Activated CD8-positive, alpha-beta memory T cell treated with anti-CD3 and anti-CD28 coated beads for 36 hours (primary cell): ENCODE data around the gene DACT2. TPM values are rescaled to one million over a fixed set of nuclear protein-coding genes. Genes with fewer than 3 reads are reported as not detected.
"Not testable (repeated sequence)": the region's sequence is repeated elsewhere in the genome, so short reads cannot be mapped to it uniquely, and the experiment has no call there.

Source experiments
- CTCF ChIA-PET: fragments of 350-600 bp; sonication (Branson Sonifier 250); formaldehyde crosslinking; loops from one replicate; lab custom pipeline; 2021; ENCODE audit warnings: antibody characterized with exemption; lab: Charles Lee
- POLR2A ChIA-PET: fragments of 350-600 bp; sonication (Branson Sonifier 250); formaldehyde crosslinking; loops from one replicate; lab custom pipeline; 2021; ENCODE audit warnings: antibody characterized with exemption; lab: Charles Lee
- total RNA-seq, 2 experiments: library from RNA; stranded (reverse); gene quantifications; one replicate each; pipeline ENCODE4 v1.2.3, GENCODE V29; 2021

The DACT2 gene
- total RNA-seq, result not detected

- ChIA-PET POLR2A (no interaction called here), CTCF (no interaction called here)
Observed at GRCh38 chr6:168319279-168320111, at the start of gene DACT2. Gene DACT2 (minus strand): TSS chr6:168319777. CDS start chr6:168319633, 144 bp downstream.

GRCh38 chr6:168368936-168369335 lies 49.4 kb upstream of the DACT2 start:
- ChIA-PET POLR2A (no interaction called here), CTCF (no interaction called here)

DNA sequence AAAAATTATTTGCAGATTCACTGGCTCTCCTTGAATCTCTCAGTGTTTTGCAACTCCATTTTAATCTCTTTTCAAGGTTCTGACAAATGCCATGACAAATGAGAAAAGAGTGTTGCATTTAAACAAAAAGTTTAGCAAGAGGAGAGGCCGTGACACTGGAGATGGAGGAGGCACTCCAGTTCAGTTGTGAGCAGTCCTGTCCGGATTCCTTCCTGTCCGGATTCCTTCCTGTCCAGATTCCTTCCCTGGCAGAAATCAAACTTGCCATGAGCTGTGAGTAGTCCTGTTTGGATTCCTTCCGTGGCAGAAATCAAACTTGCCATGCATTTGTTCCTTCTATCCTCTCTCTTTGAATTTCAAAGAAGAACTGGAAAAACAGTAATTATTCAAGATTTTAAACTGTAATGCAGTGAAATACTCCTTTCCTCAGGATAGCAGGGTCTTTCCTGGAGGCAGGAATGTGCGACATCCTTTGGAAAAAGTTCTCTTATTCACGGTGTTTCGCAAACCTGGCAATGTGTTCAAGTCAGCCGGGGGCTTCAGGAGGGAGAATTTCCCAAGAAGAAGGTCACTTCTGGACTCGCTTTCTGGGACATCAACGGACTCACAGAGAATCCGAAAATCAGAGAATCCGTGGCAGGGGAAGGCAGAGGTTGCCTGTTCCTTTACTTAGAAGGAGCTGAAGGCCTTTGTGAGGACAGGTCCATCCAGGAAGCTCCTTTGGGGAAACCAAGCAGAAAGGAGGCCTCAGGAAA lies 48.7 kb upstream of the DACT2 start:
- CTCF ChIA-PET, result no interaction called here
- POLR2A ChIA-PET, result no interaction called here

GRCh38 chr6:168367285-168367751 lies 47.7 kb upstream of the DACT2 start:
- CTCF ChIA-PET, result no interaction called here
- POLR2A ChIA-PET, result no interaction called here

- CTCF ChIA-PET, result no interaction called here
- POLR2A ChIA-PET, result no interaction called here
Observed at GRCh38 chr6:168366473-168366872, 46.9 kb upstream of the DACT2 start.

- POLR2A ChIA-PET, result no interaction called here
- CTCF ChIA-PET, result no interaction called here
Observed at GRCh38 chr6:168365422-168366165, 46.0 kb upstream of the DACT2 start.

- POLR2A ChIA-PET, result no interaction called here
- CTCF ChIA-PET, result no interaction called here
Observed at GRCh38 chr6:168364793-168365421, 45.3 kb upstream of the DACT2 start.

- POLR2A ChIA-PET, result no interaction called here
- CTCF ChIA-PET, result no interaction called here
Observed at GRCh38 chr6:168363811-168364792, 44.5 kb upstream of the DACT2 start.

DNA sequence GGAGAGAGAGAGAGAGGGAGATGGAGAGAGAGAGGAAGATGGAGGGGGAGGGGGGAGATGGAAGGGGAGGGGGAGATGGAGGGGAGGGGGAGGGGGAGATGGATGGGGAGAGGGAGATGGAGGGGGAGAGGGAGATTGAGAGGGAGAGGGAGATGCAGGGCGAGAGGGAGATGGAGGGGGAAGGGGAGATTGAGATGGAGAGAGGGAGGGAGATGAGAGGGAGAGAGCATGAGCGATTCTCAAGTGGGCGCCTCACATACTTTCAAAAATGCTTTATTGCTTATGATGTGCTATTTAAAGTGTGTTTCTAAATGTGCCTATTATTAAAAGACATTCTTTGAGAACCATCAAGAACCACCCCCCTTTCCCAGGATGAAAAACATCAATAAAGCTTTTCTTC lies 43.7 kb upstream of the DACT2 start:
- CTCF ChIA-PET, result no interaction called here
- POLR2A ChIA-PET, result no interaction called here

GRCh38 chr6:168362276-168362990 lies 42.9 kb upstream of the DACT2 start:
- ChIA-PET CTCF (no interaction called here), POLR2A (no interaction called here)

- POLR2A ChIA-PET, result no interaction called here
- CTCF ChIA-PET, result no interaction called here
Observed at GRCh38 chr6:168361766-168362165, 42.2 kb upstream of the DACT2 start.

GRCh38 chr6:168359794-168360193 lies 40.2 kb upstream of the DACT2 start:
- ChIA-PET POLR2A (no interaction called here), CTCF (no interaction called here)

- ChIA-PET CTCF (no interaction called here), POLR2A (no interaction called here)
Observed at GRCh38 chr6:168358842-168359420, 39.4 kb upstream of the DACT2 start.

DNA sequence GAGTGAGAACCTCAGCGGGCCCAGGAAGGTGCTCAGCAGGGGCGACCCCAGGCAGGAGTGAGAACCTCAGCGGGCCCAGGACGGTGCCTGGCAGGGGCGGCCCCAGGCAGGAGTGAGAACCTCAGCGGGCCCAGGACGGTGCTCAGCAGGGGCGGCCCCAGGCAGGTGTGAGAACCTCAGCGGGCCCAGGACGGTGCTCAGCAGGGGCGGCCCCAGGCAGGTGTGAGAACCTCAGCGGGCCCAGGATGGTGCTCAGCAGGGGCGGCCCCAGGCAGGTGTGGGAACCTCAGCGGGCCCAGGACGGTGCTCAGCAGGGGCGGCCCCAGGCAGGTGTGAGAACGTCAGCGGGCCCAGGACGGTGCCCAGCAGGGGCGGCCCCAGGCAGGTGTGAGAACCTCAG lies 37.3 kb upstream of the DACT2 start:
- POLR2A ChIA-PET, CTCF ChIA-PET: not testable (repeated sequence)

GRCh38 chr6:168355716-168356522 lies 36.3 kb upstream of the DACT2 start:
- ChIA-PET POLR2A (no interaction called here), CTCF (interaction anchor here (0.7 kb wide), 1 partner anchor 108 kb away, joined by 3 read pairs; no protein-coding TSS in a partner anchor)

GRCh38 chr6:168354338-168354737 lies 34.8 kb upstream of the DACT2 start:
- CTCF ChIA-PET, result no interaction called here
- POLR2A ChIA-PET, result no interaction called here

DNA sequence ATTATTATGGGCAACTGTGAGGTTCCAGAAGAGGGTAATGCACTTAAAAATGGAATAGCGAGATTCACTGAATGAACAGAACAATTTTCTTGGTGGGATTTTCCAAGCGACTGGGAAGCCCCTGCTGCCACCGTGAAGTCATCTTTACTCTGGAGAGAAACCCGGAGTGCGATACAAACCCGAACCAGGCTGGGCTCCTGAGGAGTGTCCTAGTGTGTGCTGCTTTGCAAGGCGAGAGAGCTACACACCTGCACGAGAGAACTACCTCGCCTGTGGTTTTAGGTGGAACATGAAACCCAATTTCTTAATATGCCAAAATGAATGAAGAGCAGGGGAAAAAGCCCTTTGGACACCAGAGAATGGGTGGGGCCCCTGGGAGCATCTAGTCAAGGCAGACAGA lies 33.5 kb upstream of the DACT2 start:
- ChIA-PET CTCF (no interaction called here), POLR2A (no interaction called here)
